ENCODE measurements around the gene CLMN. TPM values are rescaled to one million over a fixed set of nuclear protein-coding genes. Genes with fewer than 3 reads are reported as not detected.

The CLMN gene
- total and polyA plus RNA-seq, 2 of the 13 experiments (the other 11 are each of a cell fraction or from before 2014, with no cell fraction given): 15.1 to 16.7 TPM

DNA sequence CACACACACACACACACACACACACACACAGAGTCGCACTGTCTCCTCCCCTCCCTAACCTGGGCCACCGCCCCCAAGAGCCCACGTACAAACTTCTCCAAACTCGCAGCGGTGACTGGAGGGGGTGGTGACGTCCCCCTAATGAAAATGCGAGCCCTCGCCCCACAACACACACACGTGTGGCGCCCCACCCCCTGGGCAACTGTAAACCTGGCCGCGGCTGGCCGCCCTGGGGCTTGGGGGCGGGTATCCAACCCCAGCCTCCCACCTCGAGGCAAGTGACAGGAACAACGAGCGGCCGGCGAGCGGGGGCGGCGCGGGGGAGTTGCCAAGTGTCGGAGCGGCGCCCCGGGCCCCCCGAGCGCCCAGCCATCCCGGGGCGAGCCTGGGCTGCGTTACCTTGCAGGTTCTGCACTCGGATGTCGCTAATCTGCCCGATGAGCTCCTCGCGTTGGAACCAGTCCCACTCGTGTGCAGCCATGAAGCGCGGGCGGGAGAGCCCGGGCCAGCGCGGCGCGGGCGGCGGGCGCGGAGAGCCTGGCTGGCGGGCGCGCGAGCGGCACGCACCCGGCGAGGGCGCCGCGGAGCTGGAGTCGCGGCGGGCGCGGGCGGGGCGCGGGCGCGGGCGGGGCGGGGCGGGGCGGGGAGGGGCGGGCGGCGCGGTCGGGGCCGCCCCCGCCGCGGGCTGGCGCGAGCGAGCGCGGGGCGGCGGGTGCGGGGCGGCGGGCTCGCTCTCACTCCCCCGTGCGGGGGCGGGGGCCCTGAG is at the start of gene CLMN (continued):
- TF ChIP-seq ZNF510 (CRISPR knock-in tag; IDR thresholded peaks at IDR 0.05; ENCODE audit: low read depth) (no peak), ZNF460 (CRISPR knock-in tag; IDR thresholded peaks at IDR 0.05; ENCODE audit: borderline replicate concordance) (no peak), ZNF709 (CRISPR knock-in tag; IDR thresholded peaks at IDR 0.05) (no peak), POLR2A (IDR thresholded peaks at IDR 0.05; ENCODE audit: insufficient read depth in 1 of 2, low read depth in 2 of 2, low read length in 2 of 2) (no peak), RAD51 (IDR thresholded peaks at IDR 0.05; ENCODE audit: borderline replicate concordance) (no peak), MYNN (CRISPR knock-in tag; IDR thresholded peaks at IDR 0.05; ENCODE audit: low read depth) (no peak), ZNF629 (CRISPR knock-in tag; conservative IDR thresholded peaks at IDR 0.05) (no peak), TRIM24 (CRISPR knock-in tag; IDR thresholded peaks at IDR 0.05) (no peak), GABPB1 (CRISPR knock-in tag; IDR thresholded peaks at IDR 0.05) (peak; percentile 51; the same call in 1 of the 2 replicates), EED (CRISPR knock-in tag; IDR thresholded peaks at IDR 0.05) (no peak), ZFP62 (CRISPR knock-in tag; IDR thresholded peaks at IDR 0.05) (no peak), AGO1 (IDR thresholded peaks at IDR 0.05; ENCODE audit: low read depth, low read length, poor library complexity, severe bottlenecking) (no peak), FOXA3 (CRISPR knock-in tag; IDR thresholded peaks at IDR 0.05) (no peak), AGO2 (optimal IDR thresholded peaks at IDR 0.05; ENCODE audit: low read depth, low read length) (peak; percentile 74), ZBTB3 (CRISPR knock-in tag; IDR thresholded peaks at IDR 0.05; ENCODE audit: borderline replicate concordance, low read depth) (no peak), TEAD2 (CRISPR knock-in tag; IDR thresholded peaks at IDR 0.05) (no peak), ARNT2 (CRISPR knock-in tag; IDR thresholded peaks at IDR 0.05; ENCODE audit: low read depth) (no peak), ZNF543 (CRISPR knock-in tag; IDR thresholded peaks at IDR 0.05) (0 out of 2 replicates have a peak, but pooled peaks have one; percentile 17)
- TF ChIP-seq, protein P1, sequence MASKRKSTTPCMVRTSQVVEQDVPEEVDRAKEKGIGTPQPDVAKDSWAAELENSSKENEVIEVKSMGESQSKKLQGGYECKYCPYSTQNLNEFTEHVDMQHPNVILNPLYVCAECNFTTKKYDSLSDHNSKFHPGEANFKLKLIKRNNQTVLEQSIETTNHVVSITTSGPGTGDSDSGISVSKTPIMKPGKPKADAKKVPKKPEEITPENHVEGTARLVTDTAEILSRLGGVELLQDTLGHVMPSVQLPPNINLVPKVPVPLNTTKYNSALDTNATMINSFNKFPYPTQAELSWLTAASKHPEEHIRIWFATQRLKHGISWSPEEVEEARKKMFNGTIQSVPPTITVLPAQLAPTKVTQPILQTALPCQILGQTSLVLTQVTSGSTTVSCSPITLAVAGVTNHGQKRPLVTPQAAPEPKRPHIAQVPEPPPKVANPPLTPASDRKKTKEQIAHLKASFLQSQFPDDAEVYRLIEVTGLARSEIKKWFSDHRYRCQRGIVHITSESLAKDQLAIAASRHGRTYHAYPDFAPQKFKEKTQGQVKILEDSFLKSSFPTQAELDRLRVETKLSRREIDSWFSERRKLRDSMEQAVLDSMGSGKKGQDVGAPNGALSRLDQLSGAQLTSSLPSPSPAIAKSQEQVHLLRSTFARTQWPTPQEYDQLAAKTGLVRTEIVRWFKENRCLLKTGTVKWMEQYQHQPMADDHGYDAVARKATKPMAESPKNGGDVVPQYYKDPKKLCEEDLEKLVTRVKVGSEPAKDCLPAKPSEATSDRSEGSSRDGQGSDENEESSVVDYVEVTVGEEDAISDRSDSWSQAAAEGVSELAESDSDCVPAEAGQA (IDR thresholded peaks at IDR 0.05; ENCODE audit: low read depth): 0 out of 2 replicates have a peak, but pooled peaks have one; percentile 13
- TF ChIP-seq, protein P1 (CRISPR knock-in tag; IDR thresholded peaks at IDR 0.05; ENCODE audit: borderline replicate concordance): no peak
- TF ChIP-seq, protein P2, sequence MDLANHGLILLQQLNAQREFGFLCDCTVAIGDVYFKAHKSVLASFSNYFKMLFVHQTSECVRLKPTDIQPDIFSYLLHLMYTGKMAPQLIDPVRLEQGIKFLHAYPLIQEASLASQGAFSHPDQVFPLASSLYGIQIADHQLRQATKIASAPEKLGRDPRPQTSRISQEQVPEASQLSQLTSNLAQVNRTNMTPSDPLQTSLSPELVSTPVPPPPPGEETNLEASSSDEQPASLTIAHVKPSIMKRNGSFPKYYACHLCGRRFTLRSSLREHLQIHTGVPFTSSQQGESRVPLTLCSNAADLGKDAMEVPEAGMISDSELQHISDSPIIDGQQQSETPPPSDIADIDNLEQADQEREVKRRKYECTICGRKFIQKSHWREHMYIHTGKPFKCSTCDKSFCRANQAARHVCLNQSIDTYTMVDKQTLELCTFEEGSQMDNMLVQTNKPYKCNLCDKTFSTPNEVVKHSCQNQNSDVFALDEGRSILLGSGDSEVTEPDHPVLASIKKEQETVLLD (CRISPR knock-in tag; IDR thresholded peaks at IDR 0.05; ENCODE audit: low read depth): no peak
- TF ChIP-seq, protein P3, sequence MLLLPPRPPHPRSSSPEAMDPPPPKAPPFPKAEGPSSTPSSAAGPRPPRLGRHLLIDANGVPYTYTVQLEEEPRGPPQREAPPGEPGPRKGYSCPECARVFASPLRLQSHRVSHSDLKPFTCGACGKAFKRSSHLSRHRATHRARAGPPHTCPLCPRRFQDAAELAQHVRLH (CRISPR knock-in tag; IDR thresholded peaks at IDR 0.05; ENCODE audit: borderline replicate concordance, low read depth): no peak

All from HepG2 (cell line).